OCI-LY1 (cell line): ENCODE data around the gene TRAF3IP1.

Experiments
- H2AFZ ChIP-seq: fragments of 200-600 bp; sonication (generic), shearing (Covaris generic); 2 replicates; pipeline ENCODE4 v1.6.0; 2014; ENCODE audit warnings: antibody characterized with exemption, mild to moderate bottlenecking, low read length
- H3F3A ChIP-seq: fragments of 200-600 bp; sonication (generic), shearing (Covaris generic); 2 replicates; pipeline ENCODE4 v1.6.0; 2014; ENCODE audit warnings: mild to moderate bottlenecking, antibody characterized with exemption, low read length, moderate library complexity; ENCODE audit not compliant: insufficient read depth
- H3K27ac ChIP-seq: fragments of 200-600 bp; sonication (generic); 2 replicates; pipeline ENCODE4 v1.5.1; 2014; ENCODE audit warnings: low read length, mixed run types, mild to moderate bottlenecking, low read depth; ENCODE audit not compliant: poor library complexity, severe bottlenecking
- H3K27me3 ChIP-seq: fragments of 200-600 bp; sonication (generic); 2 replicates; pipeline ENCODE4 v1.6.0; 2014; ENCODE audit warnings: antibody characterized with exemption, mild to moderate bottlenecking, low read length, moderate library complexity; ENCODE audit not compliant: insufficient read depth
- H3K36me3 ChIP-seq: fragments of 200-600 bp; sonication (generic); 2 replicates; pipeline ENCODE4 v1.6.1; 2014; ENCODE audit warnings: mild to moderate bottlenecking, antibody characterized with exemption, low read length, moderate library complexity, mixed read lengths; ENCODE audit not compliant: insufficient read depth
- H3K4me1 ChIP-seq: fragments of 200-600 bp; sonication (generic); 2 replicates; pipeline ENCODE4 v1.5.1; 2014; ENCODE audit warnings: mild to moderate bottlenecking, low read length, moderate library complexity; ENCODE audit not compliant: insufficient read depth, severe bottlenecking
- H3K4me2 ChIP-seq: fragments of 200-600 bp; sonication (generic), shearing (Covaris generic); 2 replicates; pipeline ENCODE4 v1.6.1; 2014; ENCODE audit warnings: low read length
- H3K4me3 ChIP-seq: fragments of 200-600 bp; sonication (generic); 2 replicates; pipeline ENCODE4 v1.5.1; 2014; ENCODE audit warnings: low read length, low read depth, mild to moderate bottlenecking, mixed read lengths; ENCODE audit not compliant: poor library complexity, severe bottlenecking
- H3K79me2 ChIP-seq: fragments of 200-600 bp; shearing (Covaris generic); 2 replicates; pipeline ENCODE4 v1.6.1; 2016; ENCODE audit warnings: mixed run types, low read length, mixed read lengths; ENCODE audit not compliant: insufficient read depth
- H3K9ac ChIP-seq: fragments of 200-600 bp; sonication (generic), shearing (Covaris generic); 2 replicates; pipeline ENCODE4 v1.6.1; 2014; ENCODE audit warnings: mild to moderate bottlenecking, low read length, mixed read lengths
- H3K9me2 ChIP-seq: fragments of 200-600 bp; sonication (generic), shearing (Covaris generic); 2 replicates; pipeline ENCODE4 v1.6.1; 2014; ENCODE audit warnings: low read depth, mild to moderate bottlenecking, low read length, mixed read lengths
- H3K9me3 ChIP-seq: fragments of 200-600 bp; shearing (Covaris generic); 2 replicates; pipeline ENCODE4 v1.6.1; 2014; ENCODE audit warnings: low read length, mixed read lengths
- H4K20me1 ChIP-seq: fragments of 200-600 bp; sonication (generic), shearing (Covaris generic); 2 replicates; pipeline ENCODE4 v1.6.0; 2016; ENCODE audit warnings: mild to moderate bottlenecking, low read length; ENCODE audit not compliant: insufficient read depth
- CTCF ChIP-seq: fragments of 200-600 bp; sonication (generic), shearing (Covaris generic); IDR thresholded peaks from 2 replicates; pipeline ENCODE4 v1.5.1; 2017; ENCODE audit warnings: mild to moderate bottlenecking, antibody characterized with exemption, low read length, moderate library complexity, mixed read lengths
- EZH2 ChIP-seq: fragments of 200-600 bp; sonication (generic), shearing (Covaris generic); IDR thresholded peaks from 2 replicates; pipeline ENCODE4 v1.8.0; 2017; ENCODE audit warnings: borderline replicate concordance, mixed run types, mild to moderate bottlenecking, antibody characterized with exemption, low read length, moderate library complexity, mixed read lengths

Gene TRAF3IP1

GRCh38 chr2:238421695-238422035 lies 101.3 kb downstream of the TRAF3IP1 start:
- Histone ChIP-seq H3K9me3 (no peaks in the 10 kb centered on the region), H3K4me3 (no peak overlapping the region), H3K9ac (no peak overlapping the region), H3K79me2 (no peaks in the 10 kb centered on the region), H3K9me2 (no peaks in the 10 kb centered on the region), H3K4me2 (no peak overlapping the region), H4K20me1 (no peaks in the 10 kb centered on the region), H3K27me3 (0 out of 2 replicates have a peak, but pooled peaks cover 7% of the 10 kb centered on the region), H3F3A (no peaks in the 10 kb centered on the region), H3K36me3 (no peaks in the 10 kb centered on the region), H3K4me1 (peaks cover 11% of the 10 kb centered on the region), H3K27ac (no peak overlapping the region), H2AFZ (no peak overlapping the region)
- no peak for TF ChIP-seq CTCF
- TF ChIP-seq EZH2 = no peak

- H3K4me2 ChIP-seq = no peak overlapping the region
- no peak for TF ChIP-seq CTCF
- TF ChIP-seq EZH2 = no peak
- no peaks in the 10 kb centered on the region for H3F3A ChIP-seq
- H2AFZ ChIP-seq = no peak overlapping the region
- H3K36me3 ChIP-seq = no peaks in the 10 kb centered on the region
- no peaks in the 10 kb centered on the region for H3K9me3 ChIP-seq
- 0 out of 2 replicates have a peak, but pooled peaks cover 7% of the 10 kb centered on the region for H3K27me3 ChIP-seq
- no peak overlapping the region for H3K4me3 ChIP-seq
- no peaks in the 10 kb centered on the region for H3K9me2 ChIP-seq
- 0 out of 2 replicates have a peak, but pooled peaks cover 1% of the 10 kb centered on the region for H3K79me2 ChIP-seq
- no peak overlapping the region for H3K9ac ChIP-seq
- H3K27ac ChIP-seq = no peak overlapping the region
- H3K4me1 ChIP-seq = peaks cover 11% of the 10 kb centered on the region
- H4K20me1 ChIP-seq = no peaks in the 10 kb centered on the region
Observed at GRCh38 chr2:238422285-238422684, 102.0 kb downstream of the TRAF3IP1 start.

- Histone ChIP-seq H4K20me1 (no peaks in the 10 kb centered on the region), H3K4me2 (no peak overlapping the region), H3K4me1 (peaks cover 17% of the 10 kb centered on the region), H3F3A (no peaks in the 10 kb centered on the region), H3K4me3 (no peak overlapping the region), H3K27ac (no peak overlapping the region), H3K27me3 (0 out of 2 replicates have a peak, but pooled peaks cover 7% of the 10 kb centered on the region), H3K36me3 (no peaks in the 10 kb centered on the region), H3K9ac (no peak overlapping the region), H3K9me2 (no peaks in the 10 kb centered on the region), H2AFZ (no peak overlapping the region), H3K9me3 (no peaks in the 10 kb centered on the region), H3K79me2 (peaks cover 8% of the 10 kb centered on the region)
- TF ChIP-seq EZH2 (no peak), CTCF (no peak)
Observed at GRCh38 chr2:238422940-238423339, 102.6 kb downstream of the TRAF3IP1 start.
